NCI-H2196 (cell line): ENCODE measurements around the gene NAP1L4.
A peak's percentile ranks its signal among the peaks of the same experiment; 100 is the strongest.

Experiments
- DNase-seq: peaks from one replicate; lab custom pipeline; 2025; ENCODE audit not compliant: unreplicated experiment; lab: John Stamatoyannopoulos, UW

NAP1L4 gene, protein sequence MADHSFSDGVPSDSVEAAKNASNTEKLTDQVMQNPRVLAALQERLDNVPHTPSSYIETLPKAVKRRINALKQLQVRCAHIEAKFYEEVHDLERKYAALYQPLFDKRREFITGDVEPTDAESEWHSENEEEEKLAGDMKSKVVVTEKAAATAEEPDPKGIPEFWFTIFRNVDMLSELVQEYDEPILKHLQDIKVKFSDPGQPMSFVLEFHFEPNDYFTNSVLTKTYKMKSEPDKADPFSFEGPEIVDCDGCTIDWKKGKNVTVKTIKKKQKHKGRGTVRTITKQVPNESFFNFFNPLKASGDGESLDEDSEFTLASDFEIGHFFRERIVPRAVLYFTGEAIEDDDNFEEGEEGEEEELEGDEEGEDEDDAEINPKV

DNA sequence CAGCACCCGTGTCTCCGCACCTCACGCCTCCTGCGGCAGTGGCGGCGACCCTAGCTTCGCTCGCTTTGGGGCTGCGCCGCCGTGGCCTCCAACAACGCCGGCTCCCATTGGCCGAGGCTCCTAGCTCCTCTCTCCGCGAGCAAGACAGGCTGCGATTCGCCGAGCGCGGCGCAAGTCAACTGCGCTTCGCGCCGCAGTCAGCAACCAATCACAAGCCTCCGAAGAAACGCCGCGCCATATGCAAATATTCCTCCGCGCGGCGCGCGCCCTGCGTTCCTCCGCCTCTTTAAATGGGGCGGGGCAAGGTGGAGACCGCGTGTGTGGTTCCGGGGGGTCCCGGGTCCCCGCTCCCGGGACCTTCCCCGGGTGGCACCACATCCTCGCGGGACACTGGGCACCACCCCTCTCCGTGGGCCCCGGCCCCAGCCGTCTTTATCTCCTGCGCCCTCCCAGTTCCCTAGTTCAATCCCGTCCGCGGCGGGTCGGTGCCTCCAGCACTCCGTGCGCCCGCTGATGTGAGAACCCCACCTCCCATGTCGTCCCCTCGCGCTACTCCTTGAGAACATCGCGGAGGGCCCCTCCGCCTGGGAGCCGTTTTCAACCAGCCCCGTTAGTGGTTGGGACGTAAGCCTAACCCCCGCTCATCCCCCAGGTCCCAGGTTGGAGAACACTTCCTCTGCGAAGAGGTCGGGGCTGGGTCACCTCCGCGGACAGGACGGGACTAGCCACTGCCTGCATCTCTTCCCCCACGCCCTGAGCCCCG is at the start of gene NAP1L4:
Gene NAP1L4, minus strand, starts transcription at position 96 of the 763 bp plus-strand sequence. CDS start 13,109 bp downstream, outside the sequence.
- peak; percentile 97 for DNase-seq

DNA sequence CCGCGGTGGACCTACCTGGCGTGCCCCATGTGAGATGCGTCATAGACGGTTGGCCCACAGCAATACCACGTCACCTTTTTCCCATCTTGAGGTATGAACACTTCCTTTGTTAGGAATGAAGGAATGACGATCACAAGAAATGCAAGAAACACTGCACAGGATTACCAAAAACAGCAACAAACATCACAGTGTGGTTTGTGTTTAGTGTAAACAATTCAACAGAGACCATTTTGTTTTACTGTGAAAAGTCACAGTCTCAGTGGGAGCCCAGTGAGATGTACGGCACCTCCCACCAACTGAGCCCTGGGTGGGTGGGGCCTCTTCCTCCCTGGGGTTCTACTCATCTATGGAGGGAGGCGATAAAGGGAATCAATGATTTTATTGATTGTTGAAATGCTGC is 48.8 kb upstream of the NAP1L4 start:
- no peak for DNase-seq

DNA sequence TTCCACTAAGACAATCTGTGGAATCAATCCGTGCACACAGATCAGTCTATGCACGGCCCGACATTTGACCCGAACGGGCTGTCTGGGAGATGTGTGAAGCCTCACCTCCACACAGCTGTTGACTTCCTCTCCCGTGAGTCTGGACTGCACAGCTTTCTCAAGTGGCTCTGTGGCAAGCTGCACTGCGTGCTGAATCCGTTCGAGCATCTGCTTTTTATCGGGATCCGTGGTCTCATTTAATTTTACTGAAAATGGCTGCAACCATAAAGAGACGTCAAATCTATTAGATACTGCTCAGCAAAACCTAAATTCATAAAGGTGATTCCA is 45.8 kb upstream of the NAP1L4 start:
- DNase-seq: no peak

DNA sequence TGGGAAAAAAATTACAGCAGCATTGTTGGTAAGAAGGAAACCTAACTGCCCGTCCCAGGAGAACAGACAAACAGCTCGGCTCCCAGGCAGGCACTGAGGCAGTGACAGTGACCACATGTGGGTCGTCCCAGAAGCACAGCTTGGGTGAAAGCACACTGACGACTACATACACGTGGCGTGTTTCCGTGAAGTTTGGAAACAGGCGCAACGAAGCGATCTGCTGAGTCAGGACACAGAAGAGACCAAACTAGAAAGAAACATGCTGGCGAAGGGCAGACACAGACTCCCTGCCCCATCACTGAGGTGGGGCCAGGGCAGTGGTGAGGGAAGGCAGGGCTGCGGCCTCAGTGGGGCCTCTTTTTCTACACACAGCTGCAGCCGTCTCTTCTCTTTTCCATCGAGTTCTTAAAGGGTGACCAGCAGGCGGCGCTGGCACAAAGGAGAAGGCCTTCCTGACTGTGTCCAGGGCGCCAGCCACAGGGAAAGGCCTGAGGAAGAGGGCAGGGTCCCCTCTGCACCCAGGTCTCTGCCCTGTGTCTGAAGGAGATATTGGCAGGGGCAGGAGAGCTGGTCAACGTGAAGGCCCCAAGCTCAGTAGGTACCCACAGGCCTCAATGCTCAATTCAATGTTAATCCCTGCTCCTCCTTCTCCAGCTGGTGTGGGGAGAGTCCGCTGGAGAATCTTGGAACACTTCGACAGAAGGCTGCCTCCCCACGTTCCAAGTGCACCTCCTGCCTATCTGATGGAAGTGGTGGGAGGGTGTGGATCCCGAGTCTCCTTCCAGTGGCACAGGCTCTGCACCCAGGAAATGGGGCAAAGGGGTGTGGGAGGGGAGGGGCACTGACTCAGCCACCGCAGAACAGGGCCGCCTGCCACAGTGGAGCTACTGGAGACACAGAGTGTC is 45.2 kb upstream of the NAP1L4 start:
- DNase-seq: peak; percentile 89

DNA sequence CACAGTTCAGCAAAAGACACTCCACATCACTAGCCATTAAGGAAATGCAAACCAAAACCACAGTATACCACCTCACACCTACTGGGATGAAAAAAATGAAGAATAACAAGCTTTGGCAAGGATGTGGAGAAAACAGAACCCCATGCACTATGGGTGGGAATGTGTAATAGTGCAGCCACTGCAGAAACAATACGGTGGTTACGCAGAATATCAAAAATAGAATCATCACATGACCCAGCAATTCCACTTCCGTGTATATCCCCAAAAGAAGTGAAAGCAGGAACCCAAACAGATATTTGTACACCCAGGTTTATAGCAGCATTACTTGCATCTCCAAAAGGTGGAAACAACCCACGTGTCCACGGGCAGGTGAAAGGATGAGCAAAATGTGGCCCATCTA is 44.3 kb upstream of the NAP1L4 start:
- no peak for DNase-seq

DNA sequence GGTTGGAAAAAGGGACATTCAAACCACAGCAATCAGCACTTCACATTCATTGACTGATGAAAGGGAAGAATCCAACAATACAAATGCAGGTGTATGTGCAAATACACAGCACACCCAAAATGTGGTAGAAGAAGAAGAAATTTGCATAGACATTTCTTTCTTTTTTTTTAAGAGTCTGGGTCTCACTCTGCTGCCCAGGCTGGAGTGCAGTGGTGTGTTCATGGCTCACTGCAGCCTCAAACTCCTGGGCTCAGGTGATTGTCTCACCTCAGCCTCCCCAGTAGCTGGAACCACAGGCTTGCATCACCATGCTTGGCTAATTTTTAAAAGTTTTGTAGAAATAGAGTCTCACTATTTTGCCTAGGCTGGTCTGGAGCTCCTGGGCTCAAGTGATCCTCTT is 43.2 kb upstream of the NAP1L4 start:
- DNase-seq: no peak

DNA sequence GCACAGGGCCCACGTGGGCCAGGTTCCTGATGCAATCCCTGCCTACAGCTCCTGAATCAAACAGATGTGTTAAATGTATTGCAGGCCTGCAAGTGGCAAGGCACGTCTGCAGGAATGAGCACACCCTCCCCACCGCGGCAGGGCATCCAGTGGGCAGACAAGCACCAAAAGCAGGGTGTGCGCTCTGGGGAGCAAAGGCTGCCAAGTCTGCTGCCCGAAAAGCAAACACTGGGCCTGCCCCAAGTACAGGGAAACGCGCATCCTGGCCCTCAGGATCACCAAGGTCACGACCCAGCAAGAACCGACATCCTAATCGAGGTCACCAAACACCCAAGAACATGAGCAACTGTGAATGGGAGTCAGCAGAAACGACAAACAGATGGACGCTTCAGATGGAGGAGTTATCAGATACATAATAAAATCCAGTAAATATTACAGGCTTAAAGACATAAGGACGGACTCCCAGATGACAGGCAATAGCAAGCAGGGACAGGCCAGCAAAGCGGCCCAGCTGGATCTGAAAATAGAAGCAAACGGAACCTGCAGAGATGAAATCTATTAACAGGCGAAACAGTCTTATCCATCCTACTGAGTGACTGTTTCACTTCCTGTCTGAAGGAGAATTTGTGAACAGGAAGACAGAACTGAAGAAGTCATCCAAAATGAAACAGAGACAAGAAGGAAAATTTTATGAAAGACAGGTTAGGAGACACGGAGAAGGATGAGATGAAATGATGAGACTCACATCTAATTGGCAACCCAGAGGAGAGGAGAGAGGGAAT is 38.4 kb upstream of the NAP1L4 start:
- DNase-seq: no peak

DNA sequence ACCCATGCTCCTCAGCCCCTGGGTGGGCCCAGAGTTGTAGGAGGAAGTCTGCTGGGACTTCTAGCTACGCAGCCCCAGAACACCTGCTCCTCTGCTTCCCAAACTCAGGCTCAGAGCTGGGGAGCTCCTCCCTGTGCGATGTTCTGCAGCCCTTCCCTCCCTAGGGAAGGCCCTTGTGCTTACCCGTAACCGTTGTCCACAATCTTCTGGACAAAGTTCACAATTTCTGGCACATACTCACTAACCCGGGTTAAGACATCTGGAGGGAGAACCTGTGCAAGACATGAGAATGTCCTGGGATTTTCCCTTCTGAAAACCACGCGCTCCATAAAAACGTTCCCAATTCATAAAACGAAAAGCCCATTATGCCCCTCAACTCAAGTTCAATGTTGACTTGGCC is 36.7 kb upstream of the NAP1L4 start:
- DNase-seq: no peak

DNA sequence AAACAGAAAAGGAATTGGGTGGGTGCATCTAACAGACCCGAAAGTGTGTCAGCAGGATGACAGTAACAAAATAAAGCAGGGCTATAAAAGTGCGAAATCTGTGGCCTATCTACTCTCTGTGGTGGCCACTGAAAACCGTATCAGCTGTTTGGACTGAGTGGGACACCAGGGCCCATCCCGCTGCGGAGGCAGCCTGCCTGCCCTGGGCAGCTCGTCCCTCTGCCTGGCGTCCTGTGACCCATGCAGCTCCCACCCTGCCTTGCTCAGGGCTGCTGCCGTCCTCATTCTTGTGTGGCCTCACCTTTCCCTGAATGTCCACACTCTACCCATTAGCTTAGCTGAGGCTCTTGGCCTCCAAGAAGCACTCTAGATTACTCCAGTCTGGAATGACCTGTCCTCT is 34.7 kb upstream of the NAP1L4 start:
- DNase-seq: no peak

DNA sequence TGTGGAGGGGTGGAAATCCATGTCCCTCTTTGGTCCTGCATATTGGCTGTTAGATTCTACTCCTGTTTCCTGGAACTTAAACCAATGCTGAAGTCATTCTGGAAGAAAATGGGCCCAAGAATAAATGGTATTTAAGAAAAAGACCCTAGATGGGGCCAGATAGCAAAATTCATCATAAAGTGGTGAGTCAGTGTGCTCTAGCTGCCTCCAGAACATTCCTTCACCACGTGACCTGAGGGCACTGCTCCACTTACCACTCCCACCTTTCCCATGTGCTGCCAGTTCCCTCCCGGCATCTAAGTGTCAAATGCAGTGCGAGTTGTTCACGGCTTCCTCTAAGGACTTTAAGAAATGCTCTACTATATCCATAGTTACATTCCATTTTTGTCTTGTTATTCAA is 30.9 kb upstream of the NAP1L4 start:
- DNase-seq: no peak

DNA sequence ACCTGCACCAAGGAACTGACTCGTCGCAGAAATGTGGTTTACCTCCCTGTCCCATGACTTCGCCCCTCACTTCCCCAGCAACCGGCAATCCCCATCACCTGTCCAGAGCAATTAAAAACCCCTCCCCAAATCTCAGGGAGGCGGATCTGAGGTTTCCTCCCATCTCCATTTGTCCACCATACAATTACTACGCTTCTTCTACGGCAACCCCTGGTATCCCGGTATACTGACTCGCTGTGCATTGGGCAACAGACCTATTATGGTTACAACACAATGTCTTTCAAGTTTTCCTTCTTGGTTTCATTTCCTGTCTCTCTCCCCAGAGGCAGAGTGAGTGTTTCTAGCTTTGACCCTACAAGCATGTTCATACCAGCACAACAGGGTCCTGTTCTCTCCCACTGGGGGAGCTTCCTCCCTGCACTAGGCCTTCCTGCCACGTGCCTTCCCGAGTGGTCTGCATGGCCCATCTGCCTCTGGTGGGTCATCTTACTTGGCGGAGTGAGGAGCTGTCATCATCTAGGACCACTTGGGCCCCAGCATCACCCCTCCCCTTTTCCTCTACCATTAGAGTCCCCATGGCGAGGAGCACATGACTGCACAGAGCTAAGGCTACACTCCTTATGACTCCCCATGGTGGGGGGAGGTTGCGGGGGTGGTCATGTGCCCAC is 30.3 kb upstream of the NAP1L4 start:
- no peak for DNase-seq

DNA sequence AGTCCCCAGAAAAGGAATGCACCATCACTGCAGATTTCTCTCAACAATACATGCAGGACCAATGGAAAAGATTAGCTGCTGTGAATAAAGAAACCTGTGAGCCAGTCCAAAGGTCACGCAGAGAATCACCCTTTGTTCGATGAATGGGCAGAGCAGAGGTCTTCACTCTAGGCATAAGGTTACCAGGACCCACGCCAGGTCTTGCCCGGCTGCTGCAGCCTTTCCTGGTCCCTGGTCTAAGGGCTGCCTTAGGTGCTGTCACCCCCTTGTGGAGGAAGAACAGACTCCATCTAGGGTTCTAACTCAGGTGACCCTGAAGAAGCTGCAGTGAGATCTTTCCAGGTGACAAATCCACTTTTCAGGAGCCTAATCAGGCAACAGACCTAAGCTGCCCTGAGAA is 29.0 kb upstream of the NAP1L4 start:
- peak; percentile 89 for DNase-seq

DNA sequence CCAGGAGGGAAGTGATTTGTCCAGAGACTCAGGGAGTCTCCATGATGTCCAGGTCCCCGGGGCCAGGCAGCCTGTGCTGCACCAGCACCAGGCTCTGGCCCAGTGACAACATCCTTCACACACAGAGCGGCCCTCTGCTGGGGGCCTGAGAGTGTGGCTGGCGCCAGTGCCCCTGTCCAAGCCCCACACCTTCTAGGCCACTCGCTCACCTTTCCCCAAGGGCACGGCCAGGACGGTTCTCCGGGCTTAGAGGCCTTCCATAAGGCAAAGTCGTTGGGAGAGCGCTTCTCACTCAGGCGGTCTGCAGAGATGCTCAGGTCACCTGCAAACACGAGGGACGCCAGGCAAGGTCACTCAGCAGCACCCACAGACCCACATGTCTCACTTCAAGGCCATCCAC is 27.9 kb upstream of the NAP1L4 start:
- DNase-seq: no peak

DNA sequence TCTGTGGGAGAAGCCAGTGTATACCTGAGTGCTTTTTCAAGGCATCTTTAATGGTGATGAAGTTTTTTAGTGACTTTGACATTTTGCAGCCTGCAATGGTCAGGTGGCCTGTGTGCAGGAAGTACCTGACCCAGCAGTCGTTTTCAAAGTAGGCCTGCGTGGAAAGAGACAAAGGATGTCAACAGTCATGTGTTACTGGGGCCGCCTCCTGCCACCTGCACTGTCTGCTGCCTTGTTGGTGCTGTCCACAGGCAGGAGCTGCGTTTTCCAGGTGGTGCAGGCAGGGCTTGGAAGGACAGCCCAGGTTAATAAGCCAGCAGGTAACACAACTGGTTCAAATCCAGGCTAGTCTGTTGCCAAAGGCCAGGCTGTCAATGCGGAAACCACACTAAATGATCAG is 26.5 kb upstream of the NAP1L4 start:
- no peak for DNase-seq

DNA sequence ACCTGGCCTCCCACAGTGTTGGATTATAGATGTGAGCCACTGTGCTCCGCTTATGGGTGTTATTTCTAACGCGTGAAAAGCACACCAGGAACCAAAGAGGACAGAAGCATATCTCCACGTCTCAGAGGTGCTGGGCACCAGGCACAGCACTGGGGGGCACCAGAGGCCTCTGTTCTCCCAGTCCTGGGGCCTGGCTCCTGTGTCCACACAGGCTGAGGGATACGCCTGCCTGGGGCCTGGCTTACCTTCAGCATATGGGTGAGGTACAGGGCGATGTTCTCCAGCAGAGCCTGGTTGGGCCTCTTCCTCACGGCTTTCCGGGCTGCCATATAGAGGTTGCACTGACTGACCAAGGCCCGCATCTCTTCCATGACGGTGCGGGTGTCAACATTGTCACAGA is 24.7 kb upstream of the NAP1L4 start:
- no peak for DNase-seq

DNA sequence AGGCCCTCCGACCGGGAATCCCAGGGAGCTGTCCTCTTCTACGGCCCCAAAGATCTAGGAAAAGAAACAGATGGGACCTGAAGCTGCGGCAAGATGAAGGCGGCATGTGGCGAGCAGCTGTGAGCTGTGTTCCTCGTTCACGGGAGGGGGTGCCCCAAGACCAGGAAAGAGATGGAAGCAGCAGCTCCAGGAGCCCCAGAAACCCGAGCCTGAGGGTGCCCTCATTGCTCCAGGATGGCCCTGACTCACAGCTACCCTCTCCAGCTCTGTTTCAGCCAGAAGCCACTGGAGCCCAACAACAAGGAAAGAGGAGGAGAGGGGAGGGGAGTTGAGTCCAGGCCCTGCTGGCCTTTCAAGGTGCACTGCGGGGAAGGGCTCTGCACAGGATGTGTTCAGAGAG is 23.7 kb upstream of the NAP1L4 start:
- DNase-seq: no peak

DNA sequence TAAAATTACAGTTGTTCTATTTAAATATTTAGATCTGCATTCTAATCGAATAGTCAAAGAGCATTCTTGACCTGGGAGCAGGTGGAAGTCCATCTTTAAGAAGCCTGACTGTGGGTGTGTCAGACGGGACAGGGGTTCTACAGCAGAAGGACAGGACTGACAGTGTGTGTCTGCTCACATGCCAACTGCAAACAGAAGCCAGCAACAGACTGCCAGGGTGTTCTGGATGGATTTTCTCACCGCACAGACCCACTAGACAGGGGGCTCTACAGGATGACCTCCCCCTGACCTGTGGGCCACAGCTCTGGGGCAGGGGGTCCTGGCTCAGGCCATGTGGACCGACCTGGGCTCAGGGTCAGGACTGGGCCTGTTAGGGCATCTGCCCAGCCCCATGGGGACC is 22.8 kb upstream of the NAP1L4 start:
- DNase-seq: no peak

DNA sequence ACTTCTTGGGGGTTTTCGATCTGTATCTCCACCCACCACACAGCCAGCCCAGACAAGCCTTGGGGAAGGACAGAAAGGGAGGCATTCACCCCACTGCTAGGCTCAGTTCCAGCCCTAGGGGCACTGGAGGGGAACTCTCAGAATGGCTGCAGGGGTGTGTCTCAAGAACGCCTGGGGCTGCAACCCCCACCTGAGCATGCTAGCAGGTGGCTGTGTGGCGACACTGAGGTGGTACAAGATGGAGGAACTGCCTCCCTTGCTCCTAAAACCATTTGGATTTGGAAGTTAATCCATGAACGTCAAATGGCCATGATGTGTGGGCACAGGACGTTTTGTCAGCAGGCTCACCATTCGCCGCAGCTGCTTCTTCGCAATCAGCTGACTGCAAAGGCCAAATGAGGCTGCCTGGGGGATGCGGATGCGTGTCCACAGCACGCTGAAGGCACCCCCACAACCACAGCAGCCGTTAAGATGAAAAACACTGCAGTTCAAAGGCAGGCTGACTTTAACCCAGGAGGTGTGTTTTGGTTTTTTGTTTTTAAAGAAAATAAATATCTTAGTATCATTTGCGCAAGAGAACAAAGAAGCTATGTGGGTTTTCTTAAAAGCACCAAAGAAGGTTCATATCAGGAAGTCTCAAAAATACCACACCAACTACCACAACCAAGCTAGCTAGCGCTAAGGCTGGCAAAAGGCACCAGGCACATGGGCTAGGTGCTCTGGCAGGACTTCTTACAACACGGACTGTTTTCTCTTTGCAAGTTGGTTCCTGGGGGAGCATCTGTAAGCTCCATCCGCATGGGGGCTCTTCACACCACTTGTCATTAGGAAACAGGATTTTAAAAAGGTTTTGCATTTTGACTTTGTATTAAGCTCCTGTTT is 22.2 kb upstream of the NAP1L4 start:
- DNase-seq: no peak
